HepG2 (cell line): ENCODE measurements around the gene ABCG5. TPM values are rescaled to one million over a fixed set of nuclear protein-coding genes. Genes with fewer than 3 reads are reported as not detected.
A peak's percentile ranks its signal among the peaks of the same experiment; 100 is the strongest.

Experiments used
- AGO1 ChIP-seq: fragments of 200-400 bp; formaldehyde crosslinking; IDR thresholded peaks from 2 replicates; pipeline ENCODE4 v1.6.1; 2017; ENCODE audit warnings: mild to moderate bottlenecking, low read depth, low read length, moderate library complexity; ENCODE audit not compliant: poor library complexity, severe bottlenecking
- MTF1 ChIP-seq: sonication (generic); formaldehyde crosslinking; IDR thresholded peaks from 2 replicates; pipeline ENCODE4 v1.5.0; 2020; ENCODE audit warnings: missing genetic modification reagents
- NFKB2 ChIP-seq: sonication (generic); formaldehyde crosslinking; IDR thresholded peaks from 2 replicates; pipeline ENCODE4 v1.4.0; 2020; ENCODE audit warnings: missing genetic modification reagents, borderline replicate concordance
- PLRG1 ChIP-seq: fragments of 450-650 bp; conservative IDR thresholded peaks from 2 replicates; pipeline ENCODE4 v1.6.1; 2016
- POLR2G ChIP-seq: fragments of 200-400 bp; formaldehyde crosslinking; IDR thresholded peaks from 2 replicates; pipeline ENCODE4 v1.6.1; 2018; ENCODE audit warnings: mild to moderate bottlenecking, low read depth, low read length, moderate library complexity
- RERE ChIP-seq: IDR thresholded peaks from 2 replicates; pipeline ENCODE4 v1.6.1; 2016; ENCODE audit warnings: low read depth, missing genetic modification reagents, missing compliant biosample characterization
- SAFB2 ChIP-seq: sonication (generic); formaldehyde crosslinking; IDR thresholded peaks from 2 replicates; pipeline ENCODE4 v1.5.1; 2020; ENCODE audit warnings: missing genetic modification reagents, low read depth, mild to moderate bottlenecking, borderline replicate concordance
- SCMH1 ChIP-seq: sonication (generic); formaldehyde crosslinking; IDR thresholded peaks from 2 replicates; pipeline ENCODE4 v1.9.0; 2021; ENCODE audit warnings: missing genetic modification reagents, mild to moderate bottlenecking, borderline replicate concordance
- STAG1 ChIP-seq: sonication (generic); formaldehyde crosslinking; IDR thresholded peaks from 2 replicates; pipeline ENCODE4 v1.4.0; 2020; ENCODE audit warnings: missing genetic modification reagents
- USF2 ChIP-seq, 2 experiments: sonication (generic) in 1 of 2; formaldehyde crosslinking in 1 of 2; IDR thresholded peaks; 2 replicates each; pipeline versions ENCODE4 v1.5.1 to v1.6.1; 2011 to 2020; ENCODE audit warnings: borderline replicate concordance in 1 of 2, low read depth in 1 of 2, low read length in 1 of 2, mild to moderate bottlenecking in 1 of 2, missing genetic modification reagents in 1 of 2, moderate library complexity in 1 of 2
- ZFP90 ChIP-seq: sonication (generic); formaldehyde crosslinking; IDR thresholded peaks from 2 replicates; pipeline ENCODE4 v1.8.0; 2022; ENCODE audit warnings: missing genetic modification reagents, mild to moderate bottlenecking, inconsistent platforms, borderline replicate concordance
- ZNF460 ChIP-seq: sonication (generic); formaldehyde crosslinking; IDR thresholded peaks from 2 replicates; pipeline ENCODE4 v1.5.1; 2020; ENCODE audit warnings: missing genetic modification reagents, mild to moderate bottlenecking, borderline replicate concordance
- polyA plus RNA-seq, 8 experiments: library from polyadenylated mRNA; depleted of rRNA in 3 of 8; stranded (reverse) in 7 of 8; unstranded in 1 of 8; fragments of >200 nt; fragmentation: Illumina TruSeq in 4 of 8; extraction: Trizol in 4 of 8; gene quantifications; 2 replicates each; pipeline versions ENCODE4 v1.2.1 to v1.2.3, GENCODE V29; 2011 to 2016; ENCODE audit warnings: low read depth in 4 of 8, missing spikeins in 1 of 8, mixed read lengths in 1 of 8; ENCODE audit not compliant: insufficient read depth in 1 of 8
- total RNA-seq, 5 experiments: library from RNA; depleted of rRNA; stranded (reverse); fragments of >200 nt; fragmentation: Illumina TruSeq; extraction: Trizol; gene quantifications; 2 replicates each; pipeline ENCODE4 v1.2.3, GENCODE V29; 2016; ENCODE audit warnings: low read depth in 1 of 5
- TF ChIP-seq, protein P1 (sequence below): sonication (generic); formaldehyde crosslinking; IDR thresholded peaks from 2 replicates; pipeline ENCODE4 v1.5.0; 2020; ENCODE audit warnings: mild to moderate bottlenecking, missing genetic modification reagents

Gene ABCG5
- total and polyA plus RNA-seq, 2 of the 13 experiments (the other 11 are each of a cell fraction or from before 2014, with no cell fraction given), result 15.1 to 39.0 TPM

- no peak for TF ChIP-seq USF2 (IDR thresholded peaks at IDR 0.05; ENCODE audit: low read depth, low read length)
- TF ChIP-seq USF2 (CRISPR knock-in tag; IDR thresholded peaks at IDR 0.05; ENCODE audit: borderline replicate concordance), result no peak
- TF ChIP-seq, protein P1, sequence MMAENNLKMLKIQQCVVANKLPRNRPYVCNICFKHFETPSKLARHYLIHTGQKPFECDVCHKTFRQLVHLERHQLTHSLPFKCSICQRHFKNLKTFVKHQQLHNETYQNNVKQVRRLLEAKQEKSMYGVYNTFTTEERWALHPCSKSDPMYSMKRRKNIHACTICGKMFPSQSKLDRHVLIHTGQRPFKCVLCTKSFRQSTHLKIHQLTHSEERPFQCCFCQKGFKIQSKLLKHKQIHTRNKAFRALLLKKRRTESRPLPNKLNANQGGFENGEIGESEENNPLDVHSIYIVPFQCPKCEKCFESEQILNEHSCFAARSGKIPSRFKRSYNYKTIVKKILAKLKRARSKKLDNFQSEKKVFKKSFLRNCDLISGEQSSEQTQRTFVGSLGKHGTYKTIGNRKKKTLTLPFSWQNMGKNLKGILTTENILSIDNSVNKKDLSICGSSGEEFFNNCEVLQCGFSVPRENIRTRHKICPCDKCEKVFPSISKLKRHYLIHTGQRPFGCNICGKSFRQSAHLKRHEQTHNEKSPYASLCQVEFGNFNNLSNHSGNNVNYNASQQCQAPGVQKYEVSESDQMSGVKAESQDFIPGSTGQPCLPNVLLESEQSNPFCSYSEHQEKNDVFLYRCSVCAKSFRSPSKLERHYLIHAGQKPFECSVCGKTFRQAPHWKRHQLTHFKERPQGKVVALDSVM (CRISPR knock-in tag), result no peak
- no peak for TF ChIP-seq ZFP90
- TF ChIP-seq MTF1 (CRISPR knock-in tag), result no peak
- no peak for TF ChIP-seq RERE (CRISPR knock-in tag)
- no peak for TF ChIP-seq ZNF460 (CRISPR knock-in tag)
- TF ChIP-seq SAFB2, result 0 out of 2 replicates have a peak, but pooled peaks have one; percentile 24
- peak; percentile 82; the same call in 1 of the 2 replicates for TF ChIP-seq NFKB2 (CRISPR knock-in tag)
- peak; percentile 94 for TF ChIP-seq STAG1 (CRISPR knock-in tag)
- no peak for TF ChIP-seq PLRG1
- no peak for TF ChIP-seq SCMH1
- TF ChIP-seq AGO1, result no peak
- no peak for TF ChIP-seq POLR2G
Observed at GRCh38 chr2:43877782-43878464, 39.3 kb upstream of the ABCG5 start (continued).
